Measurements from ENCODE around the gene MTX1.
"Not testable (repeated sequence)": the region's sequence is repeated elsewhere in the genome, so short reads cannot be mapped to it uniquely, and the experiment has no call there.

MTX1 gene

DNA sequence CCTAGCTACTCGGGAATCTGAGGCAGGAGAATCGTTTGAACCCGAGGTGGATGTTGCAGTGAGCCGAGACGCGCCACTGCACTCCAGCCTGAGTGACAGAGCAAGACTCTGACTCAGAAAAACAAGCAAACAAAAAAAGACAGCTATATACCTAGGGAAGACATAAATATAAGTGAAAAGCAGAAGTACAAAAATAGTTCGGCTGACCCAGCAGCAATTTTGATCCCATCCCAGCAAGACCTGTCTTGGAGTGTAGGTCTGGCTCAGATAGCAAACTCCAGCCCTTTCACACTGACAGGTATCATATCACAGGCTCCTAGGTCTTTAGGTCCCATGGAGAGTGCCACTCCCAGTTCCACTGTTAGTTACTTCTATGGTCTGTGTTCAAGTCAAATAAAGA, 14.6 kb downstream of the MTX1 start:
- no peak overlapping the region for H3K27ac ChIP-seq
- TF ChIP-seq, protein P1, sequence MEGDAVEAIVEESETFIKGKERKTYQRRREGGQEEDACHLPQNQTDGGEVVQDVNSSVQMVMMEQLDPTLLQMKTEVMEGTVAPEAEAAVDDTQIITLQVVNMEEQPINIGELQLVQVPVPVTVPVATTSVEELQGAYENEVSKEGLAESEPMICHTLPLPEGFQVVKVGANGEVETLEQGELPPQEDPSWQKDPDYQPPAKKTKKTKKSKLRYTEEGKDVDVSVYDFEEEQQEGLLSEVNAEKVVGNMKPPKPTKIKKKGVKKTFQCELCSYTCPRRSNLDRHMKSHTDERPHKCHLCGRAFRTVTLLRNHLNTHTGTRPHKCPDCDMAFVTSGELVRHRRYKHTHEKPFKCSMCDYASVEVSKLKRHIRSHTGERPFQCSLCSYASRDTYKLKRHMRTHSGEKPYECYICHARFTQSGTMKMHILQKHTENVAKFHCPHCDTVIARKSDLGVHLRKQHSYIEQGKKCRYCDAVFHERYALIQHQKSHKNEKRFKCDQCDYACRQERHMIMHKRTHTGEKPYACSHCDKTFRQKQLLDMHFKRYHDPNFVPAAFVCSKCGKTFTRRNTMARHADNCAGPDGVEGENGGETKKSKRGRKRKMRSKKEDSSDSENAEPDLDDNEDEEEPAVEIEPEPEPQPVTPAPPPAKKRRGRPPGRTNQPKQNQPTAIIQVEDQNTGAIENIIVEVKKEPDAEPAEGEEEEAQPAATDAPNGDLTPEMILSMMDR (conservative IDR thresholded peaks at IDR 0.05), result no peak
- TF ChIP-seq ZFX (IDR thresholded peaks at IDR 0.05), result no peak

GRCh38 chr1:155225404-155225759, 16.9 kb downstream of the MTX1 start:
- peak overlapping the region; percentile 80; the same call in 1 of the 2 replicates for H3K27ac ChIP-seq

DNA sequence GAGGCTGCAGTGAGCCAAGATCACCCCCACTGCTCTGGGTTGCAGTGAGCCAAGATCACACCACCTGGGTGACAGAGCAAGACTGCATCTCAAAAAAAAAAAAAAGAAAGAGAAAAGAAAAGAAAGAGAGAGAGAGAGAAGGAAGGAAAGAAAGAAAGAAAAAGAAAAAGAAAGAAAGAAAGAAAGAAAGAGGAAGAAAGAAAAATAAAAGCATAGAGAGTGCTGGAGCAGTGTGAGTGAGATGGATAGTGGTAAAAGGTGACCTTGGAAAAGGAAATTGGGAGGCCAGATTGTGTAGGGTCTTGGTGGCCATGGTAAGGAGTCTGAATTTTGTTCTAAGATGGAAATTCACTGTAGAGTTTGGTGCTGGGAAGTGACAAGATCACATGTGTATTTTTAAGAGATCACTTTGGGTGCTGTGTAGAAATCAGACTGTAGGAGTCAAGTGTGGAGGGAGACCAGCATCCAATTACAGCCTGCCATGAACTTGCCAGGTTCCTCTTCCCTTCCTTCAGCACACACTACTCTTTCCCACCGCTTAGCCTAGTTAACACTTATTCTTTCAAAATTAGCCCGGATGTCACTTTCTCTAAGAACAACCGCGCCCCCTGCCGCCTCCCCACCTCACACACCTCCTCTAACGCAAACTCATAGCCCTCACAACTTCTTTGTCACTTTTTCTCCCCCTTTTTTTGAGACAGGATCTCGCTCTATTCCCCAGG, 17.9 kb downstream of the MTX1 start:
- peak overlapping the region; percentile 80 for H3K27ac ChIP-seq
- no peak for TF ChIP-seq ZFX (IDR thresholded peaks at IDR 0.05)
- TF ChIP-seq, protein P1 (conservative IDR thresholded peaks at IDR 0.05), result peak; percentile 70

GRCh38 chr1:155226910-155227260, 18.4 kb downstream of the MTX1 start:
- H3K27ac ChIP-seq, result peak overlapping the region; percentile 80
- TF ChIP-seq, protein P1 (conservative IDR thresholded peaks at IDR 0.05), result no peak; the same call in 1 of the 2 replicates
- no peak for TF ChIP-seq ZFX (IDR thresholded peaks at IDR 0.05)

GRCh38 chr1:155227261-155228095, 19.0 kb downstream of the MTX1 start:
- no peak for TF ChIP-seq ZFX (IDR thresholded peaks at IDR 0.05)
- TF ChIP-seq, protein P1 (conservative IDR thresholded peaks at IDR 0.05), result no peak
- peak overlapping the region; percentile 80 for H3K27ac ChIP-seq

DNA sequence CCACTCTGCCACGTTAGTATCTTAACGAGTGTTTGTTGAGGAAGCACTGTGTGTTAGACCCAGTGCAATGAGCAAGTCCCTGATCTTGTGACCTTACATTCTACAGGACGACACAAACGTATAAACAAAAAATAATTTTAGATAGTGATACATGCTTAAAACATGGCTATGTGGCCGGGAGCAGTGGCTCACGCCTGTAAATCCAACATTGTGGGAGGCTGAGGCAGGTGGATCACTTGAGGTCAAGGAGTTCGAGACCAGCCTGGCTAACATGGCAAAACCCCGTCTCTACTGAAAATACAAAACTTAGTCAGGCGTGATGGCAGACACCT, 19.6 kb downstream of the MTX1 start:
- peak overlapping the region; percentile 80 for H3K27ac ChIP-seq
- no peak for TF ChIP-seq ZFX (IDR thresholded peaks at IDR 0.05)
- TF ChIP-seq, protein P1 (conservative IDR thresholded peaks at IDR 0.05), result no peak

DNA sequence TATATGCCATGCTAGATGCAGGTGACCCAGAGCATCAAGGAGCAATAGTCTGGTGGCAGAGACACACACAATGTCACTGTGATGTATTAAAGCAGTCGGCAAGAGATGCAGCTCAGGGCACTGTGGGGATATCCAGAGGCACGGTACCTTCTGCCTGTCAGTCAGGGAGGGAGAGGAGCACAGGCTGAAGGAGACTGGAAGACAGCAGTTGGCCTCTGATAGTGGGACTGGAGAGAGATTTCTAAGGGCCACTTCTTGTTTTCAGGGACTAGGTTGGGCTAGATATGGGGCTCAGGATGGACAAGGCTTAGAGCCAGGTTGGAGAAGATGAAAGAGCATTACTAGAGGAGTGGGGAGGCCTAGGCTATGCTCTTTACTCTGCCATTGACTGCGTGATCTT, 22.8 kb downstream of the MTX1 start:
- not testable (repeated sequence) for H3K27ac ChIP-seq

- H3K27ac ChIP-seq, result not testable (repeated sequence)
Observed at GRCh38 chr1:155232001-155232978, 23.8 kb downstream of the MTX1 start.

DNA sequence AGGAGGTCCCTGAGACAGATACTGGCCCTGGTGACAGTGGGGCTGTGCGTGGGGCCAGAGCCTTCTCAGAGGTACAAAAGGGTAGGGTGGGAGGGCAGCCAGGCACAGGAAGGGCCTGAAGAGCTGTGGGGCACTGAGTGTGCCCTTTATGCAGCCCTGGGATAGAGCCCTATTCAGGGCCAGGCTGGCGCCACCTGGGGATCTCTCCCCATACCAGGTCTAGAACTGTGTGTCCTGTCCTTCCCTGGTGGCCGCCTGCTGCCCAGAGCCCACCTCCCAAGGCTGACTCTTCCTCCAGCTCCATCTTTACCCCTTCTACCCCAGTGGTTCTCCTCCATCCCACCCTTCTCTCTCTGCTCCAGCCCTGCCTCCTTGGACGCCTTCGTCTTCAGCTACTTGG, 25.0 kb downstream of the MTX1 start:
- not testable (repeated sequence) for H3K27ac ChIP-seq

GRCh38 chr1:155235375-155235774, 26.9 kb downstream of the MTX1 start:
- not testable (repeated sequence) for H3K27ac ChIP-seq

Data from C4-2B (cell line).